Panc1 (cell line): ENCODE results near the gene PCDHGA1.

ENCODE experiments used
- CTCF ChIP-seq: fragments of 450-650 bp; IDR thresholded peaks from 2 replicates; pipeline ENCODE4 v1.5.1; 2017; ENCODE audit warnings: mild to moderate bottlenecking
- TF ChIP-seq, protein P1 (sequence below), 2 experiments: IDR thresholded peaks; 2 replicates each; pipeline ENCODE4 v1.6.1; 2011 to 2012; ENCODE audit warnings: low read depth in 2 of 2, control low read depth in 1 of 2, low read length in 1 of 2, mild to moderate bottlenecking in 1 of 2, moderate library complexity in 1 of 2; ENCODE audit not compliant: insufficient read depth in 1 of 2

- TF ChIP-seq, protein P1, sequence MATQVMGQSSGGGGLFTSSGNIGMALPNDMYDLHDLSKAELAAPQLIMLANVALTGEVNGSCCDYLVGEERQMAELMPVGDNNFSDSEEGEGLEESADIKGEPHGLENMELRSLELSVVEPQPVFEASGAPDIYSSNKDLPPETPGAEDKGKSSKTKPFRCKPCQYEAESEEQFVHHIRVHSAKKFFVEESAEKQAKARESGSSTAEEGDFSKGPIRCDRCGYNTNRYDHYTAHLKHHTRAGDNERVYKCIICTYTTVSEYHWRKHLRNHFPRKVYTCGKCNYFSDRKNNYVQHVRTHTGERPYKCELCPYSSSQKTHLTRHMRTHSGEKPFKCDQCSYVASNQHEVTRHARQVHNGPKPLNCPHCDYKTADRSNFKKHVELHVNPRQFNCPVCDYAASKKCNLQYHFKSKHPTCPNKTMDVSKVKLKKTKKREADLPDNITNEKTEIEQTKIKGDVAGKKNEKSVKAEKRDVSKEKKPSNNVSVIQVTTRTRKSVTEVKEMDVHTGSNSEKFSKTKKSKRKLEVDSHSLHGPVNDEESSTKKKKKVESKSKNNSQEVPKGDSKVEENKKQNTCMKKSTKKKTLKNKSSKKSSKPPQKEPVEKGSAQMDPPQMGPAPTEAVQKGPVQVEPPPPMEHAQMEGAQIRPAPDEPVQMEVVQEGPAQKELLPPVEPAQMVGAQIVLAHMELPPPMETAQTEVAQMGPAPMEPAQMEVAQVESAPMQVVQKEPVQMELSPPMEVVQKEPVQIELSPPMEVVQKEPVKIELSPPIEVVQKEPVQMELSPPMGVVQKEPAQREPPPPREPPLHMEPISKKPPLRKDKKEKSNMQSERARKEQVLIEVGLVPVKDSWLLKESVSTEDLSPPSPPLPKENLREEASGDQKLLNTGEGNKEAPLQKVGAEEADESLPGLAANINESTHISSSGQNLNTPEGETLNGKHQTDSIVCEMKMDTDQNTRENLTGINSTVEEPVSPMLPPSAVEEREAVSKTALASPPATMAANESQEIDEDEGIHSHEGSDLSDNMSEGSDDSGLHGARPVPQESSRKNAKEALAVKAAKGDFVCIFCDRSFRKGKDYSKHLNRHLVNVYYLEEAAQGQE (IDR thresholded peaks at IDR 0.05; ENCODE audit: insufficient read depth in 1 of 2, low read depth in 2 of 2, low read length in 1 of 2), result no peak
- TF ChIP-seq CTCF, result no peak
These were observed 187.0 kb downstream of the PCDHGA1 start for GRCh38 chr5:141517312-141517711.
